ENCODE data around the gene TMEM183A.
A peak's percentile ranks its signal among the peaks of the same experiment; 100 is the strongest.

The TMEM183A gene

DNA sequence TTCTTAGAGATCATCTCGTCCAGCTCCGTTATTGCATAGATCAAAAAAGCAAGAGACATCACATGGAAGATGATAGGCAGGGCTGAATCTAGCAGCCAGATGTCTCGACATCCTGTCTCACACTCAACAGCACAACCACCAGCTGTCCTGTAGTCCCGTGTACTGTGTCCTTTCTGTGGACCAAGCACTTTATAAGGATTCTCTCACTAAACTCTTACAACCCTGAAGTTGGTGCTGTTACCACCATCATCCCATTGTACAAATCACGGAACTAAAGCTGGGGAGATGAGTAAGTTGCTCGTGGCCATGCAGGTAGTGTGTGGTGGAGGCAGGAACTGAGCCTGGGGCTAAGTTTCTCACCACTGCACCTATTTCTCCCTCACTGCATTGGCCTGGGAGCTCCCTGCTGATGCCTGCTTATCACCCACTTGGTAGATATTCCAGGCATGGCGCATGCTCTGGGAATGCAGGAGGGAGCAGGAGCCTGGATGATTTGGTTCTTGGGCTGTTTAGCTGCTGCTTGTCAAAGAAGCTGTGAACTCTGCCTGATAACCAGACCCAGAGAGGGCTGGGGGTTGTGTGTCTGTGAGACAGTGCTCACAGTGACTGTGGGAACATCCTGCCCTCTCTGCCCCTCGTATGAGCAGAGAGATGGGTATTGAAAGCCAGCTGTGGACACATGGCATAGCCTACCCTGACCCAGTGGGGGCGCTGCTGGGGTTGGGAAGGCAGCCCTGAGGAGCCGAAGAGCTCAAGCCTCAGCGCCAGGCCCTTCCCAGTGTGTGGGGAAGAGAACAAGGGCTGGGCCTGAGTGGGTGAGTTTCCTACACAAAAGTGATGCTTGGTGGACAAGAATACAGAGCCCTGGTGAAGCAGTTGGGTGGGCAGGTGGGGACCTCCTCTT is 32.7 kb downstream of the TMEM183A start:
- peak; percentile 41 for DNase-seq
- peaks cover 33% of the 10 kb centered on the region for H3K4me1 Mint-ChIP-seq
- H3K9me3 Mint-ChIP-seq = no peaks in the 10 kb centered on the region
- no peak overlapping the region for H3K4me3 Mint-ChIP-seq
- peaks cover 14% of the 10 kb centered on the region for H3K36me3 Mint-ChIP-seq (ENCODE audit: low read depth)
- TF ChIP-seq, protein P1, sequence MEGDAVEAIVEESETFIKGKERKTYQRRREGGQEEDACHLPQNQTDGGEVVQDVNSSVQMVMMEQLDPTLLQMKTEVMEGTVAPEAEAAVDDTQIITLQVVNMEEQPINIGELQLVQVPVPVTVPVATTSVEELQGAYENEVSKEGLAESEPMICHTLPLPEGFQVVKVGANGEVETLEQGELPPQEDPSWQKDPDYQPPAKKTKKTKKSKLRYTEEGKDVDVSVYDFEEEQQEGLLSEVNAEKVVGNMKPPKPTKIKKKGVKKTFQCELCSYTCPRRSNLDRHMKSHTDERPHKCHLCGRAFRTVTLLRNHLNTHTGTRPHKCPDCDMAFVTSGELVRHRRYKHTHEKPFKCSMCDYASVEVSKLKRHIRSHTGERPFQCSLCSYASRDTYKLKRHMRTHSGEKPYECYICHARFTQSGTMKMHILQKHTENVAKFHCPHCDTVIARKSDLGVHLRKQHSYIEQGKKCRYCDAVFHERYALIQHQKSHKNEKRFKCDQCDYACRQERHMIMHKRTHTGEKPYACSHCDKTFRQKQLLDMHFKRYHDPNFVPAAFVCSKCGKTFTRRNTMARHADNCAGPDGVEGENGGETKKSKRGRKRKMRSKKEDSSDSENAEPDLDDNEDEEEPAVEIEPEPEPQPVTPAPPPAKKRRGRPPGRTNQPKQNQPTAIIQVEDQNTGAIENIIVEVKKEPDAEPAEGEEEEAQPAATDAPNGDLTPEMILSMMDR (IDR thresholded peaks at IDR 0.05) = no peak
- peaks cover 6% of the 10 kb centered on the region for H3K27me3 Mint-ChIP-seq (ENCODE audit: low read depth, poor library complexity)
- no peak overlapping the region for H3K27ac Mint-ChIP-seq

DNA sequence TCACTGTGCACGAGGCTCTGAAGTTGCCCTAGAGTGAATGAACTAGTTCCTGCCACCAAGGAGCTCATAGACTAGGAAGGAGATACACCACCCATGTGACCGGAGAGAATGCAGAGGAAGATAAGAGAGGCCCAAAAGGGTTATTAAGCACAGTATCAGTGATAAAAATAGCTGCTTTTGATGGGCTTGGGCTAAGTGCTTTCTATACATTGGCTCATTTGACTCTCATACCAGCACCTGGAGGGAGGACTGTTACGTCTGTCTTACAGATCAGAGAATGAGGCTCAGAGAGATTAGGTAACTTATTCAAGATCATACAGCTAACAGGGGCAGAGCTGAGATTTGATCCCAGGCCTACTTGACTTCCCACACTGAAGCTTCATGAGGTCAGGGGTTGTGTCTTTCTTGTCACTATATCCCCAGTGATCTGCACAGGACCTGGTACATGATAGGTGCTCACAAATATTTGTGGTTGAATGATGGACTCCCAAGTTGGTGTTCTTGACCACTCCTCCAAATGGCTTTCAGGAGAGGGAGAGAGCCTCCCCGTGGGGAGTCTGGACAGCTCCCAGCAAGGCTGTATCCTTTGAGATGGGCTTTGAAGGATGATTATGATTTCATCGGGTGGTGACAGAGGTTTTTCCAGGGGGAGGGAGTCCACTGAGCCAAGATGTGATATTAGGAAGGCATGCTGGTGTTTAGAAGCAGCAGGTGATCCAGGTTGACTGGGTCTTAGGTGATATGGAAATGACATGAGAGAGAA is 33.5 kb downstream of the TMEM183A start:
- Mint-ChIP-seq H3K9me3 (no peaks in the 10 kb centered on the region), H3K27me3 (ENCODE audit: low read depth, poor library complexity) (peaks cover 6% of the 10 kb centered on the region), H3K36me3 (ENCODE audit: low read depth) (peaks cover 22% of the 10 kb centered on the region), H3K4me1 (peaks cover 28% of the 10 kb centered on the region), H3K4me3 (no peak overlapping the region), H3K27ac (peak overlapping the region; percentile 73)
- TF ChIP-seq, protein P1 (IDR thresholded peaks at IDR 0.05) = no peak
- DNase-seq = no peak

DNA sequence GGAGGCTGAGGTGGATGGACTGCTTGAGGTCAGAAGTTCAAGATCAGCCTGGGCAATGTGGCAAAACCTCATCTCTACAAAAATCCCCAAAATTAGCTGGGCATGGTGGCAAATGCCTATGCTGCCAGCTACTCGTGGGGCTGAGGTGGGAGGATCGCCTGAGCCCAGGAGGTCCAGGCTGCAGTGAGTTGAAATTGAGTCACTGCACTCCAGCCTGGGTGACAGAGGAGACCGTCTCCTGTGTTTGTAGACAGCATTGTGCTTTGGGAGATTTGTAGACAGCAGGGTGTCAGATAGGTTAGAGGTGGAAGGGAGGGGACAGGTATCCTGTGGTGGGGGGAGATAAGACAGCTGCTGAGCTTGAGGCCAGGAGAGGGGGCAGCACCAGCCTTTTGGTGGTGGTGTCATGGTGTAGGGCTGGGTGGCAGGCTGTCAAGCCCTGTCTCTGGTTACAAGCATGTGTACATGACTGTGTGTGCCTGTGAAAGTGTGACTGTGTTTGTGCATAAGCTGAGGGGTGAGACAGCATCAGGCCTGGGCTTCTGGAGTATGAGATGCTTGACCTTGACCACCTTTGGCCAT is 34.3 kb downstream of the TMEM183A start:
- Mint-ChIP-seq H3K36me3 (ENCODE audit: low read depth) (peaks cover 28% of the 10 kb centered on the region), H3K27ac (peak overlapping the region; percentile 73), H3K4me1 (peaks cover 25% of the 10 kb centered on the region), H3K27me3 (ENCODE audit: low read depth, poor library complexity) (peaks cover 6% of the 10 kb centered on the region), H3K4me3 (no peak overlapping the region), H3K9me3 (no peaks in the 10 kb centered on the region)
- TF ChIP-seq, protein P1 (IDR thresholded peaks at IDR 0.05) = no peak
- DNase-seq = no peak

DNA sequence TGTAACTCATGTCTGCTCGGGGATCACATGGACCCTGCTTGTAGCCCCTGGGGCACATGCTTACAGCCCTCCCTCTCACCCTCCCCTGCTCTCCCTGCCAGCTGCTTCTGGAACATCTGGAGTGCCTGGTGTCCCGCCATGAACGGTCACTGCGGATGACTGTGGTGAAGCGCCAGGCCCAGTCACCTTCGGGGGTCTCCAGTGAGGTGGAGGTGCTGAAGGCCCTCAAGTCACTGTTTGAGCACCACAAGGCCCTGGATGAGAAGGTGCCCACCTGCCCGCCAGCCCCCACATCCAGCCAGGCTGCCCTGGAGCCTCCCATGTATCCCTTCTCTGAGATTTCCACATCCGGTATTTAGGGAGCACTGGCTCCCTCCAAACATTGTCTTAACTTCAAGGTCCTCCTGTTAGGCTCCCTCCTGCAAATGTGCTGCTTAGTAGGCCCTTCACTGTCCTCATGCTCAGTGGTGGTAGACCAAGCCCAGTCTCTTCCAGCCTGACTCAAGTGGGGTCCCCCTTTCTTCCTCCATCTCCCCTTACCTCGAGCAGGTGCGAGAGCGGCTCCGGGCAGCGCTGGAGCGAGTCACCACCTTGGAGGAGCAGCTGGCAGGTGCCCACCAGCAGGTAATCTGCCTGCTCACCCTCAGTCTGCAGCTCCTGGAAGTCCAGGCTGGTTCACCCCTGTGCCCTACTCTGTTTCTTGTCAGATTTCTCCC is 36.8 kb downstream of the TMEM183A start:
- TF ChIP-seq, protein P1 (IDR thresholded peaks at IDR 0.05) = no peak
- DNase-seq = no peak
- Mint-ChIP-seq H3K9me3 (no peaks in the 10 kb centered on the region), H3K4me3 (no peak overlapping the region), H3K4me1 (peaks cover 39% of the 10 kb centered on the region), H3K27ac (no peak overlapping the region), H3K36me3 (ENCODE audit: low read depth) (peaks cover 44% of the 10 kb centered on the region), H3K27me3 (ENCODE audit: low read depth, poor library complexity) (no peaks in the 10 kb centered on the region)

DNA sequence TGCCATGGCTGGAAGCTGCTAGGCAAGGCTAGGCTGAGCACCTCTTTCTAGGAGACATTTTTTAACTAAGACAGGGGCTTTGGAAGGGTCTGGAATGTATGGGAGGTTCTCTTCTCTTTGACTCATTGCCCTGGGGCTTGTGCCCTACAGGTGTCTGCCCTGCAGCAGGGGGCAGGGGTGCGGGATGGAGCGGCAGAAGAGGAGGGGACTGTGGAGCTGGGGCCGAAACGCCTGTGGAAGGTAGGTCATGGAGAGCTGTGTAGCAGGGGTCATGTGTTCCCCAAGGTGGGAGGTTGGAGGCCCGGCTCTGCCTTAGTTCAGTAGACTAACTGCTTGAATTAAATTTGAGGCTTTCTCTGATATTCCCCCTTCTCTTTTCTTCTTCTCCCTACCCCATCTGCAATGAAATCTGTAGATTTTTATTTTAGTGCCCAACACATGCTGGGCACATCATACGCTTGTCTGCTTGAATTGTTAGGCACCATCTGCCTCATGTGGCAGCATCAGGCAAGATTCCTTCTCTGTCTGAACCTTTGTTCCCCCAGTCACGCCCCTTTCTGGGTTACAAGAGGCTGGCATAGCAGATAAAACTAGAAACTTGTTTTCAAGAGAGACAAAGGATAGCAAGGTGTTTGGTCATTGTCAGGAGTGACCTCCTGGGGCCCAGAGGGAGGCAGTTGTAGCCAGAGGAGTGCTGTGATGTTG is 37.5 kb downstream of the TMEM183A start:
- H3K27ac Mint-ChIP-seq = no peak overlapping the region
- no peak for DNase-seq

More for the DNA sequence above, 37.5 kb downstream of the TMEM183A start:
- no peaks in the 10 kb centered on the region for H3K9me3 Mint-ChIP-seq
- peaks cover 35% of the 10 kb centered on the region for H3K4me1 Mint-ChIP-seq
- H3K4me3 Mint-ChIP-seq = no peak overlapping the region
- TF ChIP-seq, protein P1 (IDR thresholded peaks at IDR 0.05) = no peak
- H3K36me3 Mint-ChIP-seq (ENCODE audit: low read depth) = peaks cover 39% of the 10 kb centered on the region
- no peaks in the 10 kb centered on the region for H3K27me3 Mint-ChIP-seq (ENCODE audit: low read depth, poor library complexity)
